ENCODE results near the gene PLCL2. TPM values are rescaled to one million over a fixed set of nuclear protein-coding genes. Genes with fewer than 3 reads are reported as not detected.

The PLCL2 gene
- total RNA-seq, 4 donors from 2014 or later = 0.95 to 4.8 (median 2.2) TPM

DNA sequence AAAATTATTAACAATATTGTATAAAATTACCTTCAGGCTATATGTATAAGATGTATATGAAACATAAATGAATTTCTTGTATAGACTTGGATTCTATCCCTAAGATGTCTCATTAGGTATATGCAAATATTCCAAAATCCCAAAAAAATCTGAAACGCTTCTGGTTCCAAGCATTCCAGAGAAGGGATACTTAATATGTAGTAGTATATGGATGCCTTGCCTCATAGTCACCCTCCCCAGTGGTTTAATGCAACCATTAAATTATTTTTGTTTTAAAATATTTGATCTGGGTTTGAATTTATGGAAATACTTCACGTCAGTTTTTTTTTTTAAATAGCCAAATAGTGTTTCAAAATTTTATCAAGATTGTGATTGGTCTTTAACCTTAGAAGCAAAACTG is 27.2 kb downstream of the PLCL2 start:
- Histone ChIP-seq H3K4me3 (no peak overlapping the region), H3K36me3 (no peaks in the 10 kb centered on the region), H3K27ac (no peak overlapping the region), H3K9me3 (no peaks in the 10 kb centered on the region), H3K4me1 (peaks cover 0 to 7% (median 0%) of the 10 kb centered on the region in 3 donors), H3K27me3 (no peaks in the 10 kb centered on the region)
- intact Hi-C loops (cut with DNase I) = no loop called here
- TF ChIP-seq POLR2A (IDR thresholded peaks at IDR 0.05) = no peak
- TF ChIP-seq, protein P1, sequence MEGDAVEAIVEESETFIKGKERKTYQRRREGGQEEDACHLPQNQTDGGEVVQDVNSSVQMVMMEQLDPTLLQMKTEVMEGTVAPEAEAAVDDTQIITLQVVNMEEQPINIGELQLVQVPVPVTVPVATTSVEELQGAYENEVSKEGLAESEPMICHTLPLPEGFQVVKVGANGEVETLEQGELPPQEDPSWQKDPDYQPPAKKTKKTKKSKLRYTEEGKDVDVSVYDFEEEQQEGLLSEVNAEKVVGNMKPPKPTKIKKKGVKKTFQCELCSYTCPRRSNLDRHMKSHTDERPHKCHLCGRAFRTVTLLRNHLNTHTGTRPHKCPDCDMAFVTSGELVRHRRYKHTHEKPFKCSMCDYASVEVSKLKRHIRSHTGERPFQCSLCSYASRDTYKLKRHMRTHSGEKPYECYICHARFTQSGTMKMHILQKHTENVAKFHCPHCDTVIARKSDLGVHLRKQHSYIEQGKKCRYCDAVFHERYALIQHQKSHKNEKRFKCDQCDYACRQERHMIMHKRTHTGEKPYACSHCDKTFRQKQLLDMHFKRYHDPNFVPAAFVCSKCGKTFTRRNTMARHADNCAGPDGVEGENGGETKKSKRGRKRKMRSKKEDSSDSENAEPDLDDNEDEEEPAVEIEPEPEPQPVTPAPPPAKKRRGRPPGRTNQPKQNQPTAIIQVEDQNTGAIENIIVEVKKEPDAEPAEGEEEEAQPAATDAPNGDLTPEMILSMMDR (IDR thresholded peaks at IDR 0.05) = no peak
- WGBS, 2 donors = 83 to 94% methylated on average over 2 of the region's 2 CpGs
- DNase-seq = no peak

DNA sequence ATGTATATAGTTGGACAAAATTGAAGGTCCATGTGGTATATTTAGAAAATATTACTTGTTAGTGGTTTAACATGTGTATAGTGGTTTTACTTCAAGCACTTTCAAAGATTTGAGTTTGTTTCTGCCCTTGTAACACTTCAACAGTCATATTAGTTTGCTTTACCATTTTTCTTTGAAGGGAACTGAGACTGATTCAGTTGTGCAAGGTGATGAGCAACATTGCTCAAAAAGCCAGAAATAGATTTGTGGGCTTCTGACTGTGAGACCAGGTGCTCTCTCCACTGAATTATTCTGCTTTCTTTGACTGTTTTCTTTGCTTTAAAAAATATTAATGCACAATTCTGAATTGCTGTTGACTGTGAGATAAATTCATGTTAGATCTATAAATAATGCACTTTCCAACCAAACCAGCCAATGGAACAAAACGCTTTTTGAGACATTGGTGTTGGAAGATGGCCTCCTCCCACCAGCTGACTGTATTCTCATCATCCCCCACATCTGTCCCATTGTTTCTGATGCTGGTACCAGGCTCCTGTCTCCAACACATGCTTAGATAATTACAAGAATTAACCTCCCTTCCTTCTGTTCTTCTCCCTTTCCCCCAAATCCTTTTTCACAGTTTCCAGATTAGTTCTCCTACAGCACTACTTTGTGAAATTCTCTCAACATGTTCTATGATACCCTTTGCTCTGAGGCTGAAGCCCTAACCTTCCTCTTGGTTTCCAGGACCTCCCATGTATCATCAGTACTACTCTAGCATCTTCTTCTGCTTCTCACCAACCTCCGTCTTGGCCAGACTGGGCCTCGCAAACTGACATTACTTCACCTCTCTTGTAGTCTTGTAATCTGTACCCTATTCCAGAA is 27.9 kb downstream of the PLCL2 start:
- Histone ChIP-seq H3K27me3 (no peaks in the 10 kb centered on the region), H3K36me3 (no peaks in the 10 kb centered on the region), H3K27ac (no peak overlapping the region), H3K9me3 (no peaks in the 10 kb centered on the region), H3K4me1 (peaks cover 0 to under 1% (median 0%) of the 10 kb centered on the region in 3 donors), H3K4me3 (no peak overlapping the region)
- no peak for DNase-seq
- no peak for TF ChIP-seq POLR2A (IDR thresholded peaks at IDR 0.05)
- TF ChIP-seq, protein P1 (IDR thresholded peaks at IDR 0.05) = no peak
- 85 to 87% methylated on average over 3 of the region's 3 CpGs for WGBS, 2 donors
- intact Hi-C loops (cut with DNase I) = no loop called here

DNA sequence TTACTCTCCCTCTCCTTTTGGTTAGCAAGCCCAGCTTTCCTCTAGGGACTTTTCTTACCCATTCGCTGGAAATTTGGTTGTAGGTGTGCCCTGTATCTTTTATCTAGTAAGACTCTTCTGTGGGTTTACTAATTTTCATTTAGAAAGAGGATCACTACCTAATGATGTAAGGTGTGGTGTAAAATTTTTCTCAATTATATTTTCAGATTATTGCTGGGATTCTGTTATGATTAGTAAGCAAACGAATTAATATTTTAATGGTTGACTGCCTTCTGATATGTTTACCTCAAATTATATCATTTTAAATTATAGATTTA is 28.5 kb downstream of the PLCL2 start:
- no peaks in the 10 kb centered on the region for H3K27me3 ChIP-seq
- no peak for DNase-seq
- no peak for TF ChIP-seq POLR2A (IDR thresholded peaks at IDR 0.05)
- TF ChIP-seq, protein P1 (IDR thresholded peaks at IDR 0.05) = no peak
- H3K4me1 ChIP-seq = no peaks in the 10 kb centered on the region
- H3K4me3 ChIP-seq = no peak overlapping the region
- intact Hi-C loops (cut with DNase I) = no loop called here
- no peaks in the 10 kb centered on the region for H3K9me3 ChIP-seq
- H3K36me3 ChIP-seq = no peaks in the 10 kb centered on the region
- 76 to 78% methylated on average over 2 of the region's 2 CpGs for WGBS, 2 donors
- H3K27ac ChIP-seq = no peak overlapping the region

DNA sequence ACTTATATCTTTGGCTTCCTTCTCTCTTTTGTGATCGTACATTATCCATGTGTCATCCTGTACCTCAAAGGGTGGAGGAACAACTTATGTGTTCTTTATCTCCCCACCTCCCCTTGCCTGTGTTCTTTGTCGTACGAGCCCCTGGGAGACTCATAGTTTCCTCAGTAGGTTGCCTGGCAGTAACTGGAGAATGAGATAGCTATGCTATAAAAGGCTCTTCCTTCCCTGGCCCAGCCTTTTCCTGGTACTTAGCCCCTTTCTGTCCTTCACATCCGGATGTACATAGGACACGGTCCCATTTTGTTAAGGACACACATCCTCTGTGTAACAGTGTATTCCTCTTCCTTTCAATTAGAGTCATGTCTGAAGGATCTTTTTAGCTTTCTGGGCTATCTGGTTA is 32.1 kb downstream of the PLCL2 start:
- Histone ChIP-seq H3K4me1 (no peaks in the 10 kb centered on the region), H3K36me3 (no peaks in the 10 kb centered on the region), H3K27ac (no peak overlapping the region), H3K4me3 (no peak overlapping the region), H3K27me3 (no peaks in the 10 kb centered on the region), H3K9me3 (no peaks in the 10 kb centered on the region)
- DNase-seq = no peak
- TF ChIP-seq, protein P1 (IDR thresholded peaks at IDR 0.05) = no peak
- TF ChIP-seq POLR2A (IDR thresholded peaks at IDR 0.05) = no peak
- intact Hi-C loops (cut with DNase I) = no loop called here
- 48 to 54% methylated on average over 5 of the region's 5 CpGs for WGBS, 2 donors

DNA sequence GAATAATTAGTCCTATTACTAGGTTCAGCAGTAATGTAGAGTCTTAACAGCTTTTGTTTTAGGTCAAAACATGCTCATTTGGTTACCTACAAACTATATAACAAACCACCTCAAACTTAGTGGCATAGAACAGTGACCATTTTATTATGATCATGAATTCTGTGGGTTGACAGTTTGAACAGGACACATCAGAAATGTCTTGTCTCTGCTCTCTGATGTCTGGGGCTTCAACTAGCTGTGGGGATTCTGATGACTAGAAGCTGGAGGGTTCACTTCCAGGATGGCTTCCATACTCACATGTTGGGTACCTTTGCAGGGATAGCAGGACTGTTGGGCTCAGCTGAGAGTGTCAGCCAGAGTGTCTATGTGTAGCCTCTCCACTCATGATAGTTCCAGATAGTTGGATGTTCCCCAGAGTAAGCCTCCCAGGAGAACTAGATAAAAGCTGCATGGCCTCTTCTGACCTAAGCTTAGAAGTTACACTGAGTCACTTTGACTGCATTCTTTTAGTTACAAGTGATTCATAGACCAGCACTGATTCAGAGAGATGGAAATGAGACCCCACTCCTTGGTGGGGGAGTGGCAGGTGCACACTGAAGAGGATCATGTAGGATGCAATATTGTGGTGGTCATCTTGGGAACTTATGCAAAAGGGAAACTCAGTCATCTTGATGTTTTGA is 32.6 kb downstream of the PLCL2 start:
- no peaks in the 10 kb centered on the region for H3K9me3 ChIP-seq
- no peaks in the 10 kb centered on the region for H3K4me1 ChIP-seq
- H3K27ac ChIP-seq = no peak overlapping the region
- DNase-seq = no peak
- intact Hi-C loops (cut with DNase I) = no loop called here
- H3K36me3 ChIP-seq = no peaks in the 10 kb centered on the region
- H3K27me3 ChIP-seq = no peaks in the 10 kb centered on the region
- H3K4me3 ChIP-seq = no peak overlapping the region
- TF ChIP-seq, protein P1 (IDR thresholded peaks at IDR 0.05) = no peak
- TF ChIP-seq POLR2A (IDR thresholded peaks at IDR 0.05) = no peak
